HepG2 (cell line): ENCODE results near the gene ACTRT2. TPM values are rescaled to one million over a fixed set of nuclear protein-coding genes. Genes with fewer than 3 reads are reported as not detected.

Experiments
- ARNT2 ChIP-seq: sonication (generic); formaldehyde crosslinking; IDR thresholded peaks from 2 replicates; pipeline ENCODE4 v1.8.0; 2022; ENCODE audit warnings: mild to moderate bottlenecking, low read depth, missing genetic modification reagents, moderate library complexity
- BCL3 ChIP-seq: sonication (generic); formaldehyde crosslinking; IDR thresholded peaks from 2 replicates; pipeline ENCODE4 v1.5.1; 2020; ENCODE audit warnings: mild to moderate bottlenecking, missing genetic modification reagents, moderate library complexity
- FOSL1 ChIP-seq: sonication (generic); formaldehyde crosslinking; IDR thresholded peaks from 2 replicates; pipeline ENCODE4 v1.9.0; 2021; ENCODE audit warnings: missing genetic modification reagents, borderline replicate concordance
- FOXJ3 ChIP-seq: sonication (generic); formaldehyde crosslinking; IDR thresholded peaks from 2 replicates; pipeline ENCODE4 v1.4.0; 2020; ENCODE audit warnings: missing genetic modification reagents, mild to moderate bottlenecking, borderline replicate concordance
- GLI4 ChIP-seq: sonication (generic); formaldehyde crosslinking; IDR thresholded peaks from 2 replicates; pipeline ENCODE4 v1.5.1; 2020; ENCODE audit warnings: missing genetic modification reagents, mild to moderate bottlenecking, moderate library complexity, borderline replicate concordance
- GTF2F1 ChIP-seq: fragments of 150-350 bp; IDR thresholded peaks from 2 replicates; pipeline ENCODE4 v1.6.1; 2014; ENCODE audit warnings: low read length
- LCORL ChIP-seq, 2 experiments: fragments of 450-650 bp in 1 of 2; sonication (generic) in 1 of 2; formaldehyde crosslinking in 1 of 2; IDR thresholded peaks; 2 replicates each; pipeline versions ENCODE4 v1.5.0 to v1.6.1; 2017 to 2020; ENCODE audit warnings: antibody characterized with exemption in 1 of 2, missing genetic modification reagents in 1 of 2
- NPAS2 ChIP-seq: sonication (generic); formaldehyde crosslinking; IDR thresholded peaks from 2 replicates; pipeline ENCODE4 v1.8.0; 2022; ENCODE audit warnings: mild to moderate bottlenecking, missing genetic modification reagents, borderline replicate concordance
- PHB2 ChIP-seq: fragments of 450-650 bp; IDR thresholded peaks from 2 replicates; pipeline ENCODE4 v1.6.1; 2018; ENCODE audit not compliant: partially characterized antibody
- SRSF9 ChIP-seq: fragments of 200-400 bp; formaldehyde crosslinking; IDR thresholded peaks from 2 replicates; pipeline ENCODE4 v1.6.1; 2018; ENCODE audit warnings: borderline replicate concordance, mild to moderate bottlenecking, low read depth, low read length; ENCODE audit not compliant: insufficient read depth, poor library complexity, severe bottlenecking
- ZC3H4 ChIP-seq: sonication (generic); formaldehyde crosslinking; IDR thresholded peaks from 2 replicates; pipeline ENCODE4 v1.4.0; 2020; ENCODE audit warnings: missing genetic modification reagents, borderline replicate concordance
- ZFP91 ChIP-seq: sonication (generic); formaldehyde crosslinking; IDR thresholded peaks from 2 replicates; pipeline ENCODE4 v1.9.0; 2022; ENCODE audit warnings: missing genetic modification reagents, mild to moderate bottlenecking, borderline replicate concordance
- ZMYM3 ChIP-seq: sonication (generic); formaldehyde crosslinking; IDR thresholded peaks from 2 replicates; pipeline ENCODE4 v1.5.1; 2020; ENCODE audit warnings: mild to moderate bottlenecking, missing genetic modification reagents
- ZNF776 ChIP-seq: sonication (generic); formaldehyde crosslinking; IDR thresholded peaks from 2 replicates; pipeline ENCODE4 v1.4.0; 2020; ENCODE audit warnings: mild to moderate bottlenecking, missing genetic modification reagents
- polyA plus RNA-seq, 8 experiments: library from polyadenylated mRNA; depleted of rRNA in 3 of 8; stranded (reverse) in 7 of 8; unstranded in 1 of 8; fragments of >200 nt; fragmentation: Illumina TruSeq in 4 of 8; extraction: Trizol in 4 of 8; gene quantifications; 2 replicates each; pipeline versions ENCODE4 v1.2.1 to v1.2.3, GENCODE V29; 2011 to 2016; ENCODE audit warnings: low read depth in 4 of 8, missing spikeins in 1 of 8, mixed read lengths in 1 of 8; ENCODE audit not compliant: insufficient read depth in 1 of 8
- total RNA-seq, 5 experiments: library from RNA; depleted of rRNA; stranded (reverse); fragments of >200 nt; fragmentation: Illumina TruSeq; extraction: Trizol; gene quantifications; 2 replicates each; pipeline ENCODE4 v1.2.3, GENCODE V29; 2016; ENCODE audit warnings: low read depth in 1 of 5
- TF ChIP-seq, protein P1 (sequence below): sonication (generic); formaldehyde crosslinking; IDR thresholded peaks from 2 replicates; pipeline ENCODE4 v1.5.1; 2020; ENCODE audit warnings: missing genetic modification reagents, mild to moderate bottlenecking, borderline replicate concordance
- TF ChIP-seq, protein P2 (sequence below): sonication (generic); formaldehyde crosslinking; IDR thresholded peaks from 2 replicates; pipeline ENCODE4 v1.4.0; 2020; ENCODE audit warnings: missing genetic modification reagents, mild to moderate bottlenecking, borderline replicate concordance
- TF ChIP-seq, protein P3 (sequence below): sonication (generic); formaldehyde crosslinking; IDR thresholded peaks from 2 replicates; pipeline ENCODE4 v1.5.0; 2020; ENCODE audit warnings: mild to moderate bottlenecking, missing genetic modification reagents, moderate library complexity

ACTRT2 gene
- total and polyA plus RNA-seq, 2 of the 13 experiments (the other 11 are each of a cell fraction or from before 2014, with no cell fraction given), result not detected

DNA sequence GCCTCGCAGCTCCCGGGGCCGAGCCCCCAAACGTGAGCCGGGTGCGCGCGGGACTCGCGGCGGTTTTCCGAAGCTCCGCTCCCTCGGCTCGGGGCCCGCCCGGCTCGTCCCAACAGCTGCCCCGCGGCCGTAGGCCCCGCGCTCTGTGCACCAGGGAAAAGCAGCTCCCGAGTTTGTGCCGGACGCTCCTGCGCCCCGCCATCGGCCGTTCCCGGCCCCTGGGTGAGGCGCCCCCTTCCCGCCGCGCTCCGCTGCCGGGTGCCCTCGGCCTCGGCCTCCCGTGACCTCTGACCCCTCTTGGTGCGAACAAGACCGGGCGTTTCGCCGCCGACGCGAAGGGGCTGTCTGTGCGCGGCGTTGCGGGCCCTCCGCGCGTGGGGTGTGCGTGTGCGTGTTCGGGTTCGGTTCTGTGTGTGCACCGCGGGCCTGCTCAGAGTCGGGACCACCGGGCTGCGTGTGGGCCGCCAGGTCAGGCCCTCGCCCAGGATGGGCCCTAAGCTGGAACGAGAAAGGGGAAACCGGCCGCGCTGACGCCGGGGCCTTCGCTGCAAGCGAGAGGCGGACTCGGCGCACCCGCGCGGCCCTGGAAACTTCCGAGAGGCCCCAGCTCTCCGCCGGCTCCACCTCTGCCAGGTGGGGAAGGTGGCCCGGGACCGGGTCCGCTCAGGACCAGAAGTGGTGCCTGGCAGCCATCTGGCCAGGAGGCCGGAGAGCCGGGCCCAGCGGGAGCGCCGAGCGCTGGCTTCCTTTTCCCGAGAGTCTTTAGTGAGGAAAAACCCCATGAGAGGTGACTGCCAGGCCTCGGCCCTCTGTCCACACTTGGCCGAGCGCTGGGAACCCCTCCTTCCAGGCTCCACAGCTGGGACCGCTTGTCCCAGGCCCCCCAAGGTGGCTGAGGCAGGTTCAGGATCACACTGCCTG is 49.6 kb downstream of the ACTRT2 start (continued):
- TF ChIP-seq LCORL (IDR thresholded peaks at IDR 0.05) (no peak), LCORL (CRISPR knock-in tag; IDR thresholded peaks at IDR 0.05) (peak; percentile 40; the same call in 1 of the 2 replicates), PHB2 (no peak), NPAS2 (CRISPR knock-in tag) (no peak), GLI4 (no peak), ZFP91 (CRISPR knock-in tag) (peak; percentile 79; the same call in 1 of the 2 replicates), SRSF9 (no peak), ARNT2 (CRISPR knock-in tag) (0 out of 2 replicates have a peak, but pooled peaks have one; percentile 67), ZMYM3 (CRISPR knock-in tag) (no peak; the same call in 1 of the 2 replicates), FOSL1 (CRISPR knock-in tag) (no peak), BCL3 (CRISPR knock-in tag) (peak; percentile 37), GTF2F1 (no peak), ZC3H4 (CRISPR knock-in tag) (no peak), FOXJ3 (no peak), ZNF776 (CRISPR knock-in tag) (peak; percentile 34; the same call in 1 of the 2 replicates)
- TF ChIP-seq, protein P1, sequence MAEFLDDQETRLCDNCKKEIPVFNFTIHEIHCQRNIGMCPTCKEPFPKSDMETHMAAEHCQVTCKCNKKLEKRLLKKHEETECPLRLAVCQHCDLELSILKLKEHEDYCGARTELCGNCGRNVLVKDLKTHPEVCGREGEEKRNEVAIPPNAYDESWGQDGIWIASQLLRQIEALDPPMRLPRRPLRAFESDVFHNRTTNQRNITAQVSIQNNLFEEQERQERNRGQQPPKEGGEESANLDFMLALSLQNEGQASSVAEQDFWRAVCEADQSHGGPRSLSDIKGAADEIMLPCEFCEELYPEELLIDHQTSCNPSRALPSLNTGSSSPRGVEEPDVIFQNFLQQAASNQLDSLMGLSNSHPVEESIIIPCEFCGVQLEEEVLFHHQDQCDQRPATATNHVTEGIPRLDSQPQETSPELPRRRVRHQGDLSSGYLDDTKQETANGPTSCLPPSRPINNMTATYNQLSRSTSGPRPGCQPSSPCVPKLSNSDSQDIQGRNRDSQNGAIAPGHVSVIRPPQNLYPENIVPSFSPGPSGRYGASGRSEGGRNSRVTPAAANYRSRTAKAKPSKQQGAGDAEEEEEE (CRISPR knock-in tag), result no peak
- TF ChIP-seq, protein P2, sequence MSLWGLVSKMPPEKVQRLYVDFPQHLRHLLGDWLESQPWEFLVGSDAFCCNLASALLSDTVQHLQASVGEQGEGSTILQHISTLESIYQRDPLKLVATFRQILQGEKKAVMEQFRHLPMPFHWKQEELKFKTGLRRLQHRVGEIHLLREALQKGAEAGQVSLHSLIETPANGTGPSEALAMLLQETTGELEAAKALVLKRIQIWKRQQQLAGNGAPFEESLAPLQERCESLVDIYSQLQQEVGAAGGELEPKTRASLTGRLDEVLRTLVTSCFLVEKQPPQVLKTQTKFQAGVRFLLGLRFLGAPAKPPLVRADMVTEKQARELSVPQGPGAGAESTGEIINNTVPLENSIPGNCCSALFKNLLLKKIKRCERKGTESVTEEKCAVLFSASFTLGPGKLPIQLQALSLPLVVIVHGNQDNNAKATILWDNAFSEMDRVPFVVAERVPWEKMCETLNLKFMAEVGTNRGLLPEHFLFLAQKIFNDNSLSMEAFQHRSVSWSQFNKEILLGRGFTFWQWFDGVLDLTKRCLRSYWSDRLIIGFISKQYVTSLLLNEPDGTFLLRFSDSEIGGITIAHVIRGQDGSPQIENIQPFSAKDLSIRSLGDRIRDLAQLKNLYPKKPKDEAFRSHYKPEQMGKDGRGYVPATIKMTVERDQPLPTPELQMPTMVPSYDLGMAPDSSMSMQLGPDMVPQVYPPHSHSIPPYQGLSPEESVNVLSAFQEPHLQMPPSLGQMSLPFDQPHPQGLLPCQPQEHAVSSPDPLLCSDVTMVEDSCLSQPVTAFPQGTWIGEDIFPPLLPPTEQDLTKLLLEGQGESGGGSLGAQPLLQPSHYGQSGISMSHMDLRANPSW (CRISPR knock-in tag), result no peak
- TF ChIP-seq, protein P3, sequence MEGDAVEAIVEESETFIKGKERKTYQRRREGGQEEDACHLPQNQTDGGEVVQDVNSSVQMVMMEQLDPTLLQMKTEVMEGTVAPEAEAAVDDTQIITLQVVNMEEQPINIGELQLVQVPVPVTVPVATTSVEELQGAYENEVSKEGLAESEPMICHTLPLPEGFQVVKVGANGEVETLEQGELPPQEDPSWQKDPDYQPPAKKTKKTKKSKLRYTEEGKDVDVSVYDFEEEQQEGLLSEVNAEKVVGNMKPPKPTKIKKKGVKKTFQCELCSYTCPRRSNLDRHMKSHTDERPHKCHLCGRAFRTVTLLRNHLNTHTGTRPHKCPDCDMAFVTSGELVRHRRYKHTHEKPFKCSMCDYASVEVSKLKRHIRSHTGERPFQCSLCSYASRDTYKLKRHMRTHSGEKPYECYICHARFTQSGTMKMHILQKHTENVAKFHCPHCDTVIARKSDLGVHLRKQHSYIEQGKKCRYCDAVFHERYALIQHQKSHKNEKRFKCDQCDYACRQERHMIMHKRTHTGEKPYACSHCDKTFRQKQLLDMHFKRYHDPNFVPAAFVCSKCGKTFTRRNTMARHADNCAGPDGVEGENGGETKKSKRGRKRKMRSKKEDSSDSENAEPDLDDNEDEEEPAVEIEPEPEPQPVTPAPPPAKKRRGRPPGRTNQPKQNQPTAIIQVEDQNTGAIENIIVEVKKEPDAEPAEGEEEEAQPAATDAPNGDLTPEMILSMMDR (CRISPR knock-in tag), result peak; percentile 29; the same call in 1 of the 2 replicates
